ENCODE data around the gene POLDIP3. TPM values are rescaled to one million over a fixed set of nuclear protein-coding genes. Genes with fewer than 3 reads are reported as not detected.

Gene POLDIP3
- polyA plus RNA-seq, 1 donor: 53.9 TPM

- no peak for DNase-seq
These were observed 28.3 kb upstream of the POLDIP3 start for GRCh38 chr22:42642806-42643633.

- DNase-seq: no peak
These were observed 27.2 kb upstream of the POLDIP3 start for GRCh38 chr22:42641801-42642413.

- DNase-seq: no peak
These were observed 25.0 kb upstream of the POLDIP3 start for GRCh38 chr22:42639541-42640241.

- no peak for DNase-seq
These were observed 22.9 kb upstream of the POLDIP3 start for GRCh38 chr22:42637555-42637954.

GRCh38 chr22:42636506-42636905, 21.8 kb upstream of the POLDIP3 start:
- DNase-seq: no peak

GRCh38 chr22:42635531-42635930, 20.8 kb upstream of the POLDIP3 start:
- no peak for DNase-seq

- DNase-seq: no peak
These were observed 18.3 kb upstream of the POLDIP3 start for GRCh38 chr22:42633013-42633412.

GRCh38 chr22:42632096-42632495, 17.4 kb upstream of the POLDIP3 start:
- DNase-seq: no peak

GRCh38 chr22:42630901-42631602, 16.4 kb upstream of the POLDIP3 start:
- DNase-seq: no peak

- DNase-seq: no peak
These were observed 15.5 kb upstream of the POLDIP3 start for GRCh38 chr22:42630211-42630610.

- no peak for DNase-seq
These were observed 13.3 kb upstream of the POLDIP3 start for GRCh38 chr22:42627981-42628380.

GRCh38 chr22:42626951-42627625, 12.4 kb upstream of the POLDIP3 start:
- no peak for DNase-seq

GRCh38 chr22:42626431-42626830, 11.7 kb upstream of the POLDIP3 start:
- DNase-seq: no peak

GRCh38 chr22:42625416-42625815, 10.7 kb upstream of the POLDIP3 start:
- no peak for DNase-seq

- no peak for DNase-seq
These were observed 9.9 kb upstream of the POLDIP3 start for GRCh38 chr22:42624551-42625106.

GRCh38 chr22:42623756-42624441, 9.2 kb upstream of the POLDIP3 start:
- no peak for DNase-seq

GRCh38 chr22:42623301-42623751, 8.6 kb upstream of the POLDIP3 start:
- no peak for DNase-seq

GRCh38 chr22:42622061-42622710, 7.5 kb upstream of the POLDIP3 start:
- DNase-seq: no peak

- DNase-seq: peak; percentile 62
These were observed 6.9 kb upstream of the POLDIP3 start for GRCh38 chr22:42621505-42622002.

GRCh38 chr22:42620084-42620483, 5.4 kb upstream of the POLDIP3 start:
- DNase-seq: no peak

All from hindlimb muscle (tissue), 1 donor.